Uterus (tissue), 4 donors: ENCODE results near the gene OCEL1. TPM values are rescaled to one million over a fixed set of nuclear protein-coding genes. Genes with fewer than 3 reads are reported as not detected.

Experiments
- DNase-seq, 2 donors: peaks; one replicate each; pipeline ENCODE4 v3.0.0-alpha.2; 2019 to 2020
- H3K27ac ChIP-seq, 2 donors: fragments of 200-600 bp; sonication (generic); 1 replicate in 1 of 2; 2 replicates in 1 of 2; pipeline ENCODE4 v1.5.1; 2016 to 2018
- H3K27me3 ChIP-seq, 2 donors: fragments of 200-600 bp; sonication (generic); one replicate each; pipeline ENCODE4 v1.5.1; 2018 to 2019; ENCODE audit warnings: control low read depth in 1 of 2
- H3K36me3 ChIP-seq, 2 donors: fragments of 200-600 bp; sonication (generic); one replicate each; pipeline ENCODE4 v1.5.1; 2019; ENCODE audit warnings: control low read depth in 1 of 2
- H3K4me1 ChIP-seq, 2 donors: fragments of 200-600 bp; sonication (generic); one replicate each; pipeline ENCODE4 v1.5.1; 2018 to 2019; ENCODE audit warnings: control low read depth in 1 of 2
- H3K4me3 ChIP-seq, 2 donors: fragments of 200-600 bp; sonication (generic); 1 replicate in 1 of 2; 2 replicates in 1 of 2; pipeline ENCODE4 v1.5.1; 2018 to 2019; ENCODE audit warnings: mild to moderate bottlenecking in 1 of 2
- H3K9me3 ChIP-seq, 2 donors: fragments of 200-600 bp; sonication (generic); one replicate each; pipeline ENCODE4 v1.5.1; 2019; ENCODE audit warnings: control low read depth in 1 of 2
- CTCF ChIP-seq, 4 experiments: fragments of 200-600 bp in 2 of 4; fragments of 450-650 bp in 2 of 4; sonication (generic) in 2 of 4; IDR thresholded peaks; one replicate each; pipeline ENCODE4 v1.5.1; 2016 to 2019; ENCODE audit warnings: antibody characterized with exemption in 4 of 4, mild to moderate bottlenecking in 2 of 4, moderate library complexity in 1 of 4
- POLR2A ChIP-seq, 2 donors: fragments of 450-650 bp; IDR thresholded peaks; one replicate each; pipeline ENCODE4 v1.6.1; 2016; ENCODE audit warnings: antibody characterized with exemption in 2 of 2, mild to moderate bottlenecking in 1 of 2, moderate library complexity in 1 of 2
- intact Hi-C: fragments of 100-400 bp; cut with DNase I; formaldehyde crosslinking; loops from one replicate; pipeline ENCODE4 v1.15.1; 2023; ENCODE audit warnings: low total_unique reads
- total RNA-seq, 4 donors: library from RNA; depleted of rRNA in 3 of 4; stranded (reverse); fragments of >200 nt in 3 of 4; gene quantifications; one replicate each; pipeline versions ENCODE4 v1.1.0 to v1.2.4, GENCODE V29; 2014 to 2023
- donor health status: DM: yes; HTN: yes; CAD: no.

Gene OCEL1
- 10 to 100 TPM in 2 of 4 donors, 1 to 10 TPM in 1, not detected in 1; 5.9 to 32.6 (median 17.6) TPM for total RNA-seq

- Histone ChIP-seq H3K27me3 (no peaks in the 10 kb centered on the region), H3K4me1 (peaks cover 0 to 4% of the 10 kb centered on the region in 2 donors), H3K36me3 (no peaks in the 10 kb centered on the region), H3K9me3 (no peaks in the 10 kb centered on the region), H3K27ac (peak within 1 kb of the TSS; percentile 81 to 92), H3K4me3 (peak within 1 kb of the TSS; percentile 59 to 69)
- intact Hi-C loops: no loop called here
- TF ChIP-seq POLR2A (IDR thresholded peaks at IDR 0.05) (peak; percentile 70 to 93), CTCF (IDR thresholded peaks at IDR 0.05) (peak in 2 of 4 experiments; percentile 21 to 23)
- peak; percentile 98 to 99 for DNase-seq
Measured at GRCh38 chr19:17226002-17226933, at the start of gene OCEL1. Gene OCEL1 (plus strand): TSS chr19:17226226. CDS start chr19:17226248, 22 bp downstream.

GRCh38 chr19:17178291-17178690 is 47.7 kb upstream of the OCEL1 start:
- TF ChIP-seq CTCF (IDR thresholded peaks at IDR 0.05): no peak
- TF ChIP-seq POLR2A (IDR thresholded peaks at IDR 0.05): no peak
- Histone ChIP-seq H3K4me1 (no peaks in the 10 kb centered on the region), H3K27me3 (no peaks in the 10 kb centered on the region), H3K27ac (no peak overlapping the region), H3K4me3 (no peak overlapping the region), H3K36me3 (no peaks in the 10 kb centered on the region), H3K9me3 (no peaks in the 10 kb centered on the region)
- intact Hi-C loops: no loop called here
- DNase-seq: no peak

- TF ChIP-seq POLR2A (IDR thresholded peaks at IDR 0.05): no peak
- TF ChIP-seq CTCF (IDR thresholded peaks at IDR 0.05): no peak
- no peak overlapping the region for H3K4me3 ChIP-seq
- no peaks in the 10 kb centered on the region for H3K27me3 ChIP-seq
- no peaks in the 10 kb centered on the region for H3K36me3 ChIP-seq
- H3K4me1 ChIP-seq: no peaks in the 10 kb centered on the region
- DNase-seq: no peak
- H3K9me3 ChIP-seq: no peaks in the 10 kb centered on the region
- intact Hi-C loops: no loop called here
- H3K27ac ChIP-seq: no peak overlapping the region
Measured at GRCh38 chr19:17180997-17181702, 44.9 kb upstream of the OCEL1 start.

GRCh38 chr19:17183271-17183761 is 42.7 kb upstream of the OCEL1 start:
- H3K4me1 ChIP-seq: no peaks in the 10 kb centered on the region
- TF ChIP-seq POLR2A (IDR thresholded peaks at IDR 0.05) (no peak), CTCF (IDR thresholded peaks at IDR 0.05) (no peak)
- H3K27me3 ChIP-seq: no peaks in the 10 kb centered on the region
- no peak overlapping the region for H3K27ac ChIP-seq
- no peaks in the 10 kb centered on the region for H3K9me3 ChIP-seq
- DNase-seq: no peak
- intact Hi-C loops: no loop called here
- H3K36me3 ChIP-seq: no peaks in the 10 kb centered on the region
- H3K4me3 ChIP-seq: no peak overlapping the region
